Neural cell (in vitro differentiated cells): ENCODE data around the gene CBX2. TPM values are rescaled to one million over a fixed set of nuclear protein-coding genes. Genes with fewer than 3 reads are reported as not detected.

Experiments used
- H2AFZ ChIP-seq: fragments of 200-600, 300-800 bp; sonication (generic), shearing (Covaris generic); 2 replicates; pipeline ENCODE4 v1.6.0; 2014; ENCODE audit warnings: low read depth, mild to moderate bottlenecking, antibody characterized with exemption, low read length, moderate library complexity
- H3F3A ChIP-seq: fragments of 200-600 bp; shearing (Covaris generic); 2 replicates; pipeline ENCODE4 v1.6.1; 2016; ENCODE audit warnings: mild to moderate bottlenecking, moderate library complexity, mixed read lengths, antibody characterized with exemption, low read length; ENCODE audit not compliant: insufficient read depth, poor library complexity, severe bottlenecking
- H3K27ac ChIP-seq: fragments of 200-600, 300-800 bp; sonication (generic), shearing (Covaris generic); 2 replicates; pipeline ENCODE4 v1.5.1; 2014; ENCODE audit warnings: mild to moderate bottlenecking, low read length, moderate library complexity
- H3K27me3 ChIP-seq: fragments of 300-800, 200-600 bp; sonication (generic), shearing (Covaris generic); 2 replicates; pipeline ENCODE4 v1.6.0; 2014; ENCODE audit warnings: mild to moderate bottlenecking, low read depth, low read length, moderate library complexity; ENCODE audit not compliant: insufficient read depth
- H3K36me3 ChIP-seq: fragments of 300-800, 200-600 bp; sonication (generic), shearing (Covaris generic); 2 replicates; pipeline ENCODE4 v1.5.1; 2014; ENCODE audit warnings: mild to moderate bottlenecking, antibody characterized with exemption, low read length, moderate library complexity; ENCODE audit not compliant: insufficient read depth
- H3K4me2 ChIP-seq: fragments of 300-800, 200-600 bp; sonication (generic), shearing (Covaris generic); 2 replicates; pipeline ENCODE4 v1.6.0; 2014; ENCODE audit warnings: mild to moderate bottlenecking, low read length
- H3K4me3 ChIP-seq: fragments of 300-800, 200-600 bp; sonication (generic), shearing (Covaris generic); 2 replicates; pipeline ENCODE4 v1.5.1; 2014; ENCODE audit warnings: mild to moderate bottlenecking, low read length, moderate library complexity
- H3K79me2 ChIP-seq: fragments of 200-600 bp; shearing (Covaris generic); replicated peaks from 2 replicates; pipeline ENCODE4 v1.6.0; 2014; ENCODE audit warnings: mild to moderate bottlenecking, low read length, moderate library complexity; ENCODE audit not compliant: insufficient read depth
- H3K9ac ChIP-seq: fragments of 300-800, 200-600 bp; sonication (generic), shearing (Covaris generic); 2 replicates; pipeline ENCODE4 v1.6.1; 2016; ENCODE audit warnings: mild to moderate bottlenecking, low read length, mixed read lengths
- H3K9me2 ChIP-seq: fragments of 200-600 bp; shearing (Covaris generic); 2 replicates; pipeline ENCODE4 v1.6.1; 2016; ENCODE audit warnings: mild to moderate bottlenecking, low read length, mixed read lengths; ENCODE audit not compliant: insufficient read depth
- H3K9me3 ChIP-seq: fragments of 200-600, 300-800 bp; sonication (generic), shearing (Covaris generic); 2 replicates; pipeline ENCODE4 v1.6.1; 2016; ENCODE audit warnings: mild to moderate bottlenecking, mixed run types, low read length, moderate library complexity, mixed read lengths
- H4K20me1 ChIP-seq: fragments of 200-600 bp; shearing (Covaris generic); 2 replicates; pipeline ENCODE4 v1.6.1; 2016; ENCODE audit warnings: mild to moderate bottlenecking, mixed run types; ENCODE audit not compliant: insufficient read depth
- EP300 ChIP-seq: fragments of 450-650 bp; conservative IDR thresholded peaks from 2 replicates; pipeline ENCODE4 v1.6.1; 2014; ENCODE audit warnings: antibody characterized with exemption, mild to moderate bottlenecking, moderate library complexity; ENCODE audit not compliant: poor library complexity, severe bottlenecking
- EZH2 ChIP-seq: fragments of 200-600, 300-800 bp; shearing (Covaris generic), sonication (generic); IDR thresholded peaks from 2 replicates; pipeline ENCODE4 v1.6.1; 2014; ENCODE audit warnings: antibody characterized with exemption, low read length, borderline replicate concordance, mild to moderate bottlenecking; ENCODE audit not compliant: insufficient read depth, poor library complexity, severe bottlenecking
- MXI1 ChIP-seq: fragments of 450-650 bp; conservative IDR thresholded peaks from 2 replicates; pipeline ENCODE4 v1.6.1; 2014; ENCODE audit warnings: antibody characterized with exemption, mild to moderate bottlenecking; ENCODE audit not compliant: poor library complexity, severe bottlenecking
- POLR2AphosphoS5 ChIP-seq: IDR thresholded peaks from 2 replicates; pipeline ENCODE4 v1.6.1; 2012
- RAD21 ChIP-seq: fragments of 450-650 bp; conservative IDR thresholded peaks from 2 replicates; pipeline ENCODE4 v1.6.1; 2014; ENCODE audit warnings: antibody characterized with exemption, mild to moderate bottlenecking, moderate library complexity
- SMC3 ChIP-seq: fragments of 450-650 bp; conservative IDR thresholded peaks from 2 replicates; pipeline ENCODE4 v1.6.1; 2014; ENCODE audit warnings: antibody characterized with exemption, mild to moderate bottlenecking, moderate library complexity; ENCODE audit not compliant: poor library complexity
- TAF1 ChIP-seq: IDR thresholded peaks from 2 replicates; pipeline ENCODE4 v1.6.1; 2012; ENCODE audit warnings: low read depth
- polyA plus RNA-seq: library from polyadenylated mRNA; depleted of rRNA; stranded (reverse); fragments of >200 nt; gene quantifications from 2 replicates; pipeline ENCODE4 v1.2.3, GENCODE V29; 2014
- TF ChIP-seq, protein P1 (sequence below): IDR thresholded peaks from 2 replicates; pipeline ENCODE4 v1.6.1; 2012; ENCODE audit warnings: borderline replicate concordance
- TF ChIP-seq, protein P2 (sequence below): fragments of 450-650 bp; IDR thresholded peaks from 2 replicates; pipeline ENCODE4 v1.5.1; 2014; ENCODE audit warnings: antibody characterized with exemption, mild to moderate bottlenecking, moderate library complexity; ENCODE audit not compliant: poor library complexity, severe bottlenecking

CBX2 gene
- polyA plus RNA-seq, 1 donor from 2014 or later = 16.9 TPM

DNA sequence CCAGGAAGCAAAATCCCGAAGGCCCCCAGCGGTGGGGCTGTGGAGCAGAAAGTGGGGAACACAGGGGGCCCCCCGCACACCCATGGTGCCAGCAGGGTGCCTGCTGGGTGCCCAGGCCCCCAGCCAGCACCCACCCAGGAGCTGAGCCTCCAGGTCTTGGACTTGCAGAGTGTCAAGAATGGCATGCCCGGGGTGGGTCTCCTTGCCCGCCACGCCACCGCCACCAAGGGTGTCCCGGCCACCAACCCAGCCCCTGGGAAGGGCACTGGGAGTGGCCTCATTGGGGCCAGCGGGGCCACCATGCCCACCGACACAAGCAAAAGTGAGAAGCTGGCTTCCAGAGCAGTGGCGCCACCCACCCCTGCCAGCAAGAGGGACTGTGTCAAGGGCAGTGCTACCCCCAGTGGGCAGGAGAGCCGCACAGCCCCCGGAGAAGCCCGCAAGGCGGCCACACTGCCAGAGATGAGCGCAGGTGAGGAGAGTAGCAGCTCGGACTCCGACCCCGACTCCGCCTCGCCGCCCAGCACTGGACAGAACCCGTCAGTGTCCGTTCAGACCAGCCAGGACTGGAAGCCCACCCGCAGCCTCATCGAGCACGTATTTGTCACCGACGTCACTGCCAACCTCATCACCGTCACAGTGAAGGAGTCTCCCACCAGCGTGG, 6.5 kb downstream of the CBX2 start:
- Histone ChIP-seq H3F3A (peaks cover 8% of the 10 kb centered on the region), H3K9me2 (no peaks in the 10 kb centered on the region), H4K20me1 (no peaks in the 10 kb centered on the region), H3K27ac (no peak overlapping the region), H3K36me3 (no peaks in the 10 kb centered on the region), H3K4me3 (no peak overlapping the region), H3K79me2 (peaks cover 15% of the 10 kb centered on the region), H3K4me2 (no peak overlapping the region), H3K9me3 (no peaks in the 10 kb centered on the region), H3K9ac (no peak overlapping the region), H3K27me3 (peaks cover 8% of the 10 kb centered on the region), H2AFZ (no peak overlapping the region)
- no peak for TF ChIP-seq TAF1
- TF ChIP-seq, protein P1, sequence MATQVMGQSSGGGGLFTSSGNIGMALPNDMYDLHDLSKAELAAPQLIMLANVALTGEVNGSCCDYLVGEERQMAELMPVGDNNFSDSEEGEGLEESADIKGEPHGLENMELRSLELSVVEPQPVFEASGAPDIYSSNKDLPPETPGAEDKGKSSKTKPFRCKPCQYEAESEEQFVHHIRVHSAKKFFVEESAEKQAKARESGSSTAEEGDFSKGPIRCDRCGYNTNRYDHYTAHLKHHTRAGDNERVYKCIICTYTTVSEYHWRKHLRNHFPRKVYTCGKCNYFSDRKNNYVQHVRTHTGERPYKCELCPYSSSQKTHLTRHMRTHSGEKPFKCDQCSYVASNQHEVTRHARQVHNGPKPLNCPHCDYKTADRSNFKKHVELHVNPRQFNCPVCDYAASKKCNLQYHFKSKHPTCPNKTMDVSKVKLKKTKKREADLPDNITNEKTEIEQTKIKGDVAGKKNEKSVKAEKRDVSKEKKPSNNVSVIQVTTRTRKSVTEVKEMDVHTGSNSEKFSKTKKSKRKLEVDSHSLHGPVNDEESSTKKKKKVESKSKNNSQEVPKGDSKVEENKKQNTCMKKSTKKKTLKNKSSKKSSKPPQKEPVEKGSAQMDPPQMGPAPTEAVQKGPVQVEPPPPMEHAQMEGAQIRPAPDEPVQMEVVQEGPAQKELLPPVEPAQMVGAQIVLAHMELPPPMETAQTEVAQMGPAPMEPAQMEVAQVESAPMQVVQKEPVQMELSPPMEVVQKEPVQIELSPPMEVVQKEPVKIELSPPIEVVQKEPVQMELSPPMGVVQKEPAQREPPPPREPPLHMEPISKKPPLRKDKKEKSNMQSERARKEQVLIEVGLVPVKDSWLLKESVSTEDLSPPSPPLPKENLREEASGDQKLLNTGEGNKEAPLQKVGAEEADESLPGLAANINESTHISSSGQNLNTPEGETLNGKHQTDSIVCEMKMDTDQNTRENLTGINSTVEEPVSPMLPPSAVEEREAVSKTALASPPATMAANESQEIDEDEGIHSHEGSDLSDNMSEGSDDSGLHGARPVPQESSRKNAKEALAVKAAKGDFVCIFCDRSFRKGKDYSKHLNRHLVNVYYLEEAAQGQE = no peak
- no peak for TF ChIP-seq MXI1
- TF ChIP-seq, protein P2, sequence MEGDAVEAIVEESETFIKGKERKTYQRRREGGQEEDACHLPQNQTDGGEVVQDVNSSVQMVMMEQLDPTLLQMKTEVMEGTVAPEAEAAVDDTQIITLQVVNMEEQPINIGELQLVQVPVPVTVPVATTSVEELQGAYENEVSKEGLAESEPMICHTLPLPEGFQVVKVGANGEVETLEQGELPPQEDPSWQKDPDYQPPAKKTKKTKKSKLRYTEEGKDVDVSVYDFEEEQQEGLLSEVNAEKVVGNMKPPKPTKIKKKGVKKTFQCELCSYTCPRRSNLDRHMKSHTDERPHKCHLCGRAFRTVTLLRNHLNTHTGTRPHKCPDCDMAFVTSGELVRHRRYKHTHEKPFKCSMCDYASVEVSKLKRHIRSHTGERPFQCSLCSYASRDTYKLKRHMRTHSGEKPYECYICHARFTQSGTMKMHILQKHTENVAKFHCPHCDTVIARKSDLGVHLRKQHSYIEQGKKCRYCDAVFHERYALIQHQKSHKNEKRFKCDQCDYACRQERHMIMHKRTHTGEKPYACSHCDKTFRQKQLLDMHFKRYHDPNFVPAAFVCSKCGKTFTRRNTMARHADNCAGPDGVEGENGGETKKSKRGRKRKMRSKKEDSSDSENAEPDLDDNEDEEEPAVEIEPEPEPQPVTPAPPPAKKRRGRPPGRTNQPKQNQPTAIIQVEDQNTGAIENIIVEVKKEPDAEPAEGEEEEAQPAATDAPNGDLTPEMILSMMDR = no peak
- no peak for TF ChIP-seq POLR2AphosphoS5
- TF ChIP-seq EZH2 = no peak
- no peak for TF ChIP-seq RAD21
- TF ChIP-seq EP300 = no peak
- TF ChIP-seq SMC3 = no peak

DNA sequence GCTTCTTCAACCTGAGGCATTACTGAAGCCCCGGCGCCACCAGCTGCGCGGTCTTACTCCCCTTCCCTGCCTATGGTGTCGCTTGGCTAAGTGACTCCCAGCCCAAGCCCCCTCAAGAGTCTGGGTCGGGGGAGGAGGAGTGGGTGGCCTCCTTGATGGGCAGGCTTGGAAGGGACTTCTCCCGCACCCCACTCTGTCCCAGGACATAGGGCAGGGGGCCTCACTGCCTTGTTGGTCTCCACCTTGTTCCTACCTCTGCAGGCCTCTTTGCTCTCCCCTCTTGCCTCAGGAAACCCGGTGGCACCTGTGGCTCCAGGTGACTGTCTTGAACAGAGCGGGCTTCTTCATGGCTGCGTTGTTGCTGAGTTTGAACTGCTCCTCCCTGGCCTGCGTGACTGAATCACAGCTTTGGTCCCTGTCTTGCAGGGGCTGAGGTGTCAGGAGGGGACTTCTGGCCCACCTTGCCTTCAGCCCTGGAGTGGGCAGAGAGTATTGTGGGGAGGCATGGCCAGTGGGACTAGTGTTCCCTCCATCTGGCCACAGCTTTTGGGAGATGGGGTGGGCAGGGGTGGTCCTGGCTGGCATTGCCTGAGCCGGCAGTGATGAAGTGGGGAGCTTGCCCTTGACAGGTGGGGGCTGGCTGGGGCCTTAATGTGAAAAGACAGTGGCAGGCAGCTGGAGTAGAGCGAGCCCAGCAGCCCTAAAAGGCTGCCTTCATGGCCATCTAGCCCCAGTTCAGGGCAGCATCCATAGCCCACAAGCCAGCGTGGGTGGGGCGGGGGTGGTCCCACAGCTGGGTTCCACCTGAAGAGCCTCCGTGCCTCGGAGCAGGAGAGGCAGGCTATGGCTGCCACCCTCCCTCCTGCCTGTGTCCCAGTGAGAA, 7.3 kb downstream of the CBX2 start:
- Histone ChIP-seq H3F3A (peaks cover 9% of the 10 kb centered on the region), H3K4me2 (no peak overlapping the region), H3K36me3 (no peaks in the 10 kb centered on the region), H3K9me3 (no peaks in the 10 kb centered on the region), H3K27me3 (peaks cover 15% of the 10 kb centered on the region), H3K9me2 (no peaks in the 10 kb centered on the region), H3K4me3 (no peak overlapping the region), H3K79me2 (peaks cover 7% of the 10 kb centered on the region), H4K20me1 (no peaks in the 10 kb centered on the region), H3K27ac (no peak overlapping the region), H2AFZ (no peak overlapping the region), H3K9ac (no peak overlapping the region)
- no peak for TF ChIP-seq EP300
- no peak for TF ChIP-seq EZH2
- TF ChIP-seq SMC3 = no peak
- TF ChIP-seq MXI1 = no peak
- TF ChIP-seq TAF1 = no peak
- no peak for TF ChIP-seq POLR2AphosphoS5
- no peak for TF ChIP-seq RAD21
- TF ChIP-seq, protein P2 = no peak
- TF ChIP-seq, protein P1 = no peak
